HepG2 (cell line): ENCODE data around the gene CDK8. TPM values are rescaled to one million over a fixed set of nuclear protein-coding genes. Genes with fewer than 3 reads are reported as not detected.
A peak's percentile ranks its signal among the peaks of the same experiment; 100 is the strongest.

Experiments used
- BCL6 ChIP-seq: IDR thresholded peaks from 2 replicates; pipeline ENCODE4 v1.6.1; 2016; ENCODE audit warnings: missing genetic modification reagents, missing compliant biosample characterization
- CEBPG ChIP-seq: IDR thresholded peaks from 2 replicates; pipeline ENCODE4 v1.6.1; 2016
- CHCHD3 ChIP-seq: sonication (generic); formaldehyde crosslinking; IDR thresholded peaks from 2 replicates; pipeline ENCODE4 v1.8.0; 2022; ENCODE audit warnings: mild to moderate bottlenecking, missing genetic modification reagents, moderate library complexity
- GZF1 ChIP-seq: sonication (generic); formaldehyde crosslinking; IDR thresholded peaks from 2 replicates; pipeline ENCODE4 v1.5.1; 2020; ENCODE audit warnings: mild to moderate bottlenecking, missing genetic modification reagents
- KDM5A ChIP-seq: fragments of 200-600 bp; sonication (generic); IDR thresholded peaks from 2 replicates; pipeline ENCODE4 v1.7.0; 2018; ENCODE audit warnings: antibody characterized with exemption, mild to moderate bottlenecking, low read length, borderline replicate concordance
- KDM5B ChIP-seq: sonication (generic); formaldehyde crosslinking; IDR thresholded peaks from 2 replicates; pipeline ENCODE4 v1.4.0; 2020; ENCODE audit warnings: missing genetic modification reagents, mild to moderate bottlenecking, borderline replicate concordance
- KLF6 ChIP-seq: IDR thresholded peaks from 2 replicates; pipeline ENCODE4 v1.8.0; 2016; ENCODE audit warnings: missing biosample characterization, missing genetic modification reagents
- PAXIP1 ChIP-seq: sonication (generic); formaldehyde crosslinking; conservative IDR thresholded peaks from 2 replicates; pipeline ENCODE4 v1.4.0; 2020; ENCODE audit warnings: mild to moderate bottlenecking, missing genetic modification reagents, moderate library complexity
- PRDM4 ChIP-seq: sonication (generic); formaldehyde crosslinking; IDR thresholded peaks from 2 replicates; pipeline ENCODE4 v1.9.0; 2021; ENCODE audit warnings: missing genetic modification reagents, borderline replicate concordance
- RARA ChIP-seq: IDR thresholded peaks from 2 replicates; pipeline ENCODE4 v1.6.1; 2016; ENCODE audit warnings: missing genetic modification reagents, missing compliant biosample characterization
- SAP130 ChIP-seq: IDR thresholded peaks from 2 replicates; pipeline ENCODE4 v1.6.1; 2016; ENCODE audit warnings: low read depth
- SATB2 ChIP-seq: sonication (generic); formaldehyde crosslinking; IDR thresholded peaks from 2 replicates; pipeline ENCODE4 v1.5.0; 2020; ENCODE audit warnings: missing genetic modification reagents
- SSRP1 ChIP-seq: IDR thresholded peaks from 2 replicates; pipeline ENCODE4 v1.6.1; 2016; ENCODE audit warnings: control low read depth
- ZKSCAN8 ChIP-seq: IDR thresholded peaks from 2 replicates; pipeline ENCODE4 v1.6.1; 2016; ENCODE audit warnings: borderline replicate concordance, missing genetic modification reagents, missing compliant biosample characterization
- ZMAT3 ChIP-seq: sonication (generic); formaldehyde crosslinking; conservative IDR thresholded peaks from 2 replicates; pipeline ENCODE4 v1.7.0; 2021; ENCODE audit warnings: missing genetic modification reagents
- ZNF24 ChIP-seq: fragments of 450-650 bp; IDR thresholded peaks from 2 replicates; pipeline ENCODE4 v1.6.1; 2017; ENCODE audit warnings: antibody characterized with exemption, mild to moderate bottlenecking
- ZNF280B ChIP-seq: sonication (generic); formaldehyde crosslinking; IDR thresholded peaks from 2 replicates; pipeline ENCODE4 v1.5.0; 2020; ENCODE audit warnings: missing genetic modification reagents, mild to moderate bottlenecking, borderline replicate concordance
- ZNF34 ChIP-seq: sonication (generic); formaldehyde crosslinking; IDR thresholded peaks from 2 replicates; pipeline ENCODE4 v1.4.0; 2020; ENCODE audit warnings: mild to moderate bottlenecking, missing genetic modification reagents, borderline replicate concordance
- ZNF577 ChIP-seq: sonication (generic); formaldehyde crosslinking; IDR thresholded peaks from 2 replicates; pipeline ENCODE4 v1.4.0; 2020; ENCODE audit warnings: mild to moderate bottlenecking, low read depth, missing genetic modification reagents, borderline replicate concordance
- ZNF740 ChIP-seq: sonication (generic); formaldehyde crosslinking; IDR thresholded peaks from 2 replicates; pipeline ENCODE4 v1.4.0; 2020; ENCODE audit warnings: missing genetic modification reagents
- ZNF772 ChIP-seq: sonication (generic); formaldehyde crosslinking; IDR thresholded peaks from 2 replicates; pipeline ENCODE4 v1.5.0; 2020; ENCODE audit warnings: mild to moderate bottlenecking, missing genetic modification reagents
- ZXDC ChIP-seq: sonication (generic); formaldehyde crosslinking; IDR thresholded peaks from 2 replicates; pipeline ENCODE4 v1.5.0; 2020; ENCODE audit warnings: mild to moderate bottlenecking, missing genetic modification reagents
- polyA plus RNA-seq, 8 experiments: library from polyadenylated mRNA; depleted of rRNA in 3 of 8; stranded (reverse) in 7 of 8; unstranded in 1 of 8; fragments of >200 nt; fragmentation: Illumina TruSeq in 4 of 8; extraction: Trizol in 4 of 8; gene quantifications; 2 replicates each; pipeline versions ENCODE4 v1.2.1 to v1.2.3, GENCODE V29; 2011 to 2016; ENCODE audit warnings: low read depth in 4 of 8, missing spikeins in 1 of 8, mixed read lengths in 1 of 8; ENCODE audit not compliant: insufficient read depth in 1 of 8
- total RNA-seq, 5 experiments: library from RNA; depleted of rRNA; stranded (reverse); fragments of >200 nt; fragmentation: Illumina TruSeq; extraction: Trizol; gene quantifications; 2 replicates each; pipeline ENCODE4 v1.2.3, GENCODE V29; 2016; ENCODE audit warnings: low read depth in 1 of 5

CDK8 gene
- total and polyA plus RNA-seq, 2 of the 13 experiments (the other 11 are each of a cell fraction or from before 2014, with no cell fraction given) = 15.8 to 16.4 TPM

- TF ChIP-seq PAXIP1 (CRISPR knock-in tag) (peak; percentile 41; the same call in 1 of the 2 replicates), ZKSCAN8 (no peak), KDM5B (CRISPR knock-in tag) (no peak), ZXDC (CRISPR knock-in tag) (no peak), KDM5A (no peak), SATB2 (CRISPR knock-in tag) (no peak), SSRP1 (CRISPR knock-in tag) (no peak), CHCHD3 (no peak), BCL6 (CRISPR knock-in tag) (no peak), ZNF577 (CRISPR knock-in tag) (no peak), ZNF34 (CRISPR knock-in tag) (no peak), GZF1 (no peak), ZNF280B (CRISPR knock-in tag) (no peak), CEBPG (CRISPR knock-in tag) (no peak), ZNF24 (no peak), PRDM4 (no peak), ZMAT3 (CRISPR knock-in tag) (no peak), KLF6 (CRISPR knock-in tag) (no peak), ZNF772 (CRISPR knock-in tag) (no peak), ZNF740 (CRISPR knock-in tag) (no peak), SAP130 (CRISPR knock-in tag) (0 out of 2 replicates have a peak, but pooled peaks have one; percentile 36), RARA (CRISPR knock-in tag) (peak; percentile 34; the same call in 1 of the 2 replicates)
These were observed 7.8 kb upstream of the CDK8 start (continued) for GRCh38 chr13:26246154-26246553.
